Suprapubic skin (tissue), 3 donors: ENCODE data around the gene HEMGN.

ENCODE experiments used
- POLR2A ChIP-seq, 2 donors: fragments of 450-650 bp; IDR thresholded peaks; one replicate each; pipeline ENCODE4 v1.6.1; 2017; ENCODE audit warnings: antibody characterized with exemption in 2 of 2, mild to moderate bottlenecking in 2 of 2, moderate library complexity in 2 of 2
- TF ChIP-seq, protein P1 (sequence below), 2 donors: fragments of 200-600 bp in 1 of 2; fragments of 450-650 bp in 1 of 2; sonication (generic) in 1 of 2; IDR thresholded peaks; one replicate each; pipeline ENCODE4 v1.5.1; 2016 to 2019; ENCODE audit warnings: antibody characterized with exemption in 2 of 2, mild to moderate bottlenecking in 1 of 2, moderate library complexity in 1 of 2

DNA sequence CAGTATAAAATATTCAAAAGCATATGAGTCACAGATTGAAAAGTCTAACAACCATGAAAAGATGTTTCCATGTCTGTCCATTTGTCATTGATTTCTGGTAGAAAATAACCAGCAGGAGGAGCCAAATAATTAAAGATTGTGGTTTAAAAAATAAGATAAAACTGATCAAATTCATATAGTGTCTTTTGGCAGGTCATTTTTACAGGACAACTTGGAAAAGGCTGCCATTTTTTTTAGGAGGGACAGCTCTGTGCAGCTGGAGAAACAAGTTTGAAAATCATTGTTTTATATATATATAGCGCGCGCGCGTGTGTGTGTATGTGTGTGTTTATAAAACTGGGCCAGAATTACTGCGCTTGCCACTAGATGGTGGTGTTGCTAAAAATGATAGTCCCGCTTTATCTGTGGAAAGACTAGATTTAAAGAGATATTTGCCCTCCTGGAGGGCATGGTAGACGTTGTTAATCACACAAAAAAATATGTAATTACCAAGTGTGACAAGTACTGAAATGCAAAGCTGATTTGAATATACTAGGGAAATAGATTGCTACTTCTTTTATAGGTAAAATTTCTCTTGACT is 14.4 kb downstream of the HEMGN start:
- no peak for TF ChIP-seq POLR2A (IDR thresholded peaks at IDR 0.05)
- TF ChIP-seq, protein P1, sequence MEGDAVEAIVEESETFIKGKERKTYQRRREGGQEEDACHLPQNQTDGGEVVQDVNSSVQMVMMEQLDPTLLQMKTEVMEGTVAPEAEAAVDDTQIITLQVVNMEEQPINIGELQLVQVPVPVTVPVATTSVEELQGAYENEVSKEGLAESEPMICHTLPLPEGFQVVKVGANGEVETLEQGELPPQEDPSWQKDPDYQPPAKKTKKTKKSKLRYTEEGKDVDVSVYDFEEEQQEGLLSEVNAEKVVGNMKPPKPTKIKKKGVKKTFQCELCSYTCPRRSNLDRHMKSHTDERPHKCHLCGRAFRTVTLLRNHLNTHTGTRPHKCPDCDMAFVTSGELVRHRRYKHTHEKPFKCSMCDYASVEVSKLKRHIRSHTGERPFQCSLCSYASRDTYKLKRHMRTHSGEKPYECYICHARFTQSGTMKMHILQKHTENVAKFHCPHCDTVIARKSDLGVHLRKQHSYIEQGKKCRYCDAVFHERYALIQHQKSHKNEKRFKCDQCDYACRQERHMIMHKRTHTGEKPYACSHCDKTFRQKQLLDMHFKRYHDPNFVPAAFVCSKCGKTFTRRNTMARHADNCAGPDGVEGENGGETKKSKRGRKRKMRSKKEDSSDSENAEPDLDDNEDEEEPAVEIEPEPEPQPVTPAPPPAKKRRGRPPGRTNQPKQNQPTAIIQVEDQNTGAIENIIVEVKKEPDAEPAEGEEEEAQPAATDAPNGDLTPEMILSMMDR (IDR thresholded peaks at IDR 0.05), result peak; percentile 55 to 69
